Upper lobe of left lung (tissue), 6 donors: ENCODE measurements around the gene STAT5A. TPM values are rescaled to one million over a fixed set of nuclear protein-coding genes. Genes with fewer than 3 reads are reported as not detected.
"Not testable (repeated sequence)": the region's sequence is repeated elsewhere in the genome, so short reads cannot be mapped to it uniquely, and the experiment has no call there.

Source experiments
- ATAC-seq, 2 donors: fragments of 200-7000 bp; cut with Tn5 transposase; one replicate each; pipeline ENCODE4 v1.9.1; 2022; ENCODE audit warnings: mild to moderate bottlenecking in 2 of 2, moderate library complexity in 2 of 2; ENCODE audit not compliant: low FRiP score in 2 of 2
- DNase-seq, 2 donors: peaks; one replicate each; pipeline ENCODE4 v3.0.0-alpha.2; 2019 to 2020
- H3K27ac ChIP-seq, 4 donors: fragments of 200-600 bp; sonication (generic); one replicate each; pipeline ENCODE4 v1.5.1; 2016 to 2019
- H3K27me3 ChIP-seq, 4 donors: fragments of 200-600 bp; sonication (generic); one replicate each; pipeline ENCODE4 v1.5.1; 2017 to 2019
- H3K36me3 ChIP-seq, 4 donors: fragments of 200-600 bp; sonication (generic); one replicate each; pipeline ENCODE4 v1.5.1; 2016 to 2019
- H3K4me1 ChIP-seq, 4 donors: fragments of 200-600 bp; sonication (generic); one replicate each; pipeline ENCODE4 v1.5.1; 2018 to 2019
- H3K4me3 ChIP-seq, 4 donors: fragments of 200-600 bp; sonication (generic); one replicate each; pipeline ENCODE4 v1.5.1; 2017 to 2019; ENCODE audit warnings: mild to moderate bottlenecking in 2 of 4, moderate library complexity in 1 of 4
- H3K9me3 ChIP-seq, 4 donors: fragments of 200-600 bp; sonication (generic); one replicate each; pipeline ENCODE4 v1.5.1; 2018 to 2019
- CTCF ChIP-seq, 6 experiments: fragments of 450-650 bp in 4 of 6; fragments of 200-600 bp in 2 of 6; sonication (generic) in 2 of 6; IDR thresholded peaks; one replicate each; pipeline ENCODE4 v1.5.1; 2016 to 2019; ENCODE audit warnings: antibody characterized with exemption in 6 of 6
- EP300 ChIP-seq, 4 donors: sonication (generic); formaldehyde crosslinking; IDR thresholded peaks; one replicate each; pipeline ENCODE4 v1.5.1; 2017; ENCODE audit warnings: antibody characterized with exemption in 4 of 4, control low read depth in 2 of 4
- POLR2A ChIP-seq, 4 donors: fragments of 450-650 bp; IDR thresholded peaks; one replicate each; pipeline ENCODE4 v1.5.1; 2016 to 2017; ENCODE audit warnings: antibody characterized with exemption in 4 of 4, mild to moderate bottlenecking in 2 of 4
- POLR2AphosphoS5 ChIP-seq, 2 donors: sonication (generic); formaldehyde crosslinking; IDR thresholded peaks; one replicate each; pipeline ENCODE4 v1.5.1; 2017; ENCODE audit warnings: antibody characterized with exemption in 2 of 2
- whole genome bisulfite sequencing, 2 donors: methylation state at CpG; one replicate each; pipeline ENCODE4 v1.1.5; 2017 to 2018; 5-methylcytosine and 5-hydroxymethylcytosine counted together
- total RNA-seq, 6 donors: library from RNA; depleted of rRNA in 4 of 6; stranded (reverse); fragments of >200 nt in 4 of 6; gene quantifications; one replicate each; pipeline versions ENCODE4 v1.1.0 to v1.2.1, GENCODE V29; 2016 to 2021
- donor health status: DM: no; HTN: no; CAD: no; lungs with moderate emphysema.
- donor health status: DM: no; HTN: yes; CAD: no; lungs with severe emphysema.

Gene STAT5A
- total RNA-seq = 100 to 1,000 TPM in 1 of 6 donors, 10 to 100 TPM in 5; 33.7 to 119 (median 70.3) TPM

- H3K27me3 ChIP-seq = no peaks in the 10 kb centered on the region
- TF ChIP-seq POLR2AphosphoS5 (IDR thresholded peaks at IDR 0.05) (peak; percentile 89 to 92), POLR2A (IDR thresholded peaks at IDR 0.05) (peak in 3 of 4 donors; percentile 77 to 95 (median 85)), CTCF (IDR thresholded peaks at IDR 0.05) (peak in 1 of 6 experiments; percentile 32), EP300 (IDR thresholded peaks at IDR 0.05) (peak in 1 of 4 donors; percentile 21)
- peak; percentile 92 to 95 for ATAC-seq
- peaks cover 0 to 13% (median 3%) of the 10 kb centered on the region in 4 donors for H3K36me3 ChIP-seq
- 11 to 30% methylated on average over 11 to 22 of the region's 88 CpGs for WGBS, 2 donors
- H3K4me3 ChIP-seq = peak within 1 kb of the TSS; percentile 49 to 86 (median 64)
- H3K27ac ChIP-seq = peak within 1 kb of the TSS; percentile 89 to 94 (median 92)
- DNase-seq = peak; percentile 95 to 97
- peaks cover 34 to 60% (median 39%) of the 10 kb centered on the region in 4 donors for H3K4me1 ChIP-seq
- no peaks in the 10 kb centered on the region for H3K9me3 ChIP-seq
Measured at GRCh38 chr17:42287977-42288802, at the start of gene STAT5A. Gene STAT5A, plus strand, starts transcription at chr17:42288498. Its CDS starts 914 bp downstream, at chr17:42289412.

- not testable (repeated sequence) for H3K9me3 ChIP-seq, H3K4me3 ChIP-seq, H3K27me3 ChIP-seq, H3K27ac ChIP-seq, ATAC-seq, H3K36me3 ChIP-seq, DNase-seq
- 86 to 87% methylated on average over 7 of the region's 7 CpGs for WGBS, 2 donors
- H3K4me1 ChIP-seq = peaks cover 4 to 25% (median 7%) of the 10 kb centered on the region in 4 donors
Measured at GRCh38 chr17:42239576-42239975, 48.7 kb upstream of the STAT5A start.

GRCh38 chr17:42240201-42240600, 48.1 kb upstream of the STAT5A start:
- Histone ChIP-seq H3K9me3 (no peaks in the 10 kb centered on the region), H3K4me3 (no peak overlapping the region), H3K36me3 (no peaks in the 10 kb centered on the region), H3K4me1 (peaks cover 0 to 21% (median 6%) of the 10 kb centered on the region in 4 donors), H3K27ac (no peak overlapping the region), H3K27me3 (no peaks in the 10 kb centered on the region)
- no peak for TF ChIP-seq POLR2AphosphoS5 (IDR thresholded peaks at IDR 0.05)
- no peak for TF ChIP-seq EP300 (IDR thresholded peaks at IDR 0.05)
- TF ChIP-seq POLR2A (IDR thresholded peaks at IDR 0.05) = no peak
- TF ChIP-seq CTCF (IDR thresholded peaks at IDR 0.05) = no peak
- DNase-seq (no peak), ATAC-seq (no peak)
- WGBS, 2 donors = 90 to 97% methylated on average over 5 of the region's 5 CpGs

GRCh38 chr17:42240863-42241262, 47.4 kb upstream of the STAT5A start:
- H3K27ac ChIP-seq, H3K9me3 ChIP-seq, H3K27me3 ChIP-seq, ATAC-seq, H3K36me3 ChIP-seq, H3K4me3 ChIP-seq, DNase-seq: not testable (repeated sequence)
- peaks cover 0 to 21% (median 6%) of the 10 kb centered on the region in 4 donors for H3K4me1 ChIP-seq
- WGBS, 2 donors = 83 to 93% methylated on average over 4 of the region's 4 CpGs

- TF ChIP-seq POLR2AphosphoS5 (IDR thresholded peaks at IDR 0.05) (no peak), CTCF (IDR thresholded peaks at IDR 0.05) (no peak)
- H3K27ac ChIP-seq = no peak overlapping the region
- H3K27me3 ChIP-seq = no peaks in the 10 kb centered on the region
- no peaks in the 10 kb centered on the region for H3K9me3 ChIP-seq
- no peak overlapping the region for H3K4me3 ChIP-seq
- WGBS, 2 donors = 71 to 100% methylated on average over 1 of the region's 1 CpG
- no peaks in the 10 kb centered on the region for H3K36me3 ChIP-seq
- no peak for ATAC-seq
- H3K4me1 ChIP-seq = peaks cover 3 to 26% (median 8%) of the 10 kb centered on the region in 4 donors
- no peak for DNase-seq
Measured at GRCh38 chr17:42241871-42242270, 46.4 kb upstream of the STAT5A start.
